H1 (cell line): ENCODE measurements around the gene ARHGAP15. TPM values are rescaled to one million over a fixed set of nuclear protein-coding genes. Genes with fewer than 3 reads are reported as not detected.

Source experiments
- CTCF ChIA-PET: fragments of 300-600 bp; sonication (Branson Sonifier 250); formaldehyde crosslinking; loops from one replicate; lab custom pipeline; 2021; ENCODE audit not compliant: partially characterized antibody; lab: Charles Lee
- POLR2A ChIA-PET: fragments of 300-600 bp; sonication (Branson Sonifier 250); formaldehyde crosslinking; loops from one replicate; lab custom pipeline; 2021; ENCODE audit warnings: inconsistent platforms; ENCODE audit not compliant: partially characterized antibody; lab: Charles Lee
- DNase-seq, 2 experiments: peaks; one replicate each; pipeline versions ENCODE4 v3.0.0 to v3.0.0-alpha.2; 2010 to 2022; ENCODE audit warnings: low spot score in 2 of 2, low read depth in 1 of 2, mixed read lengths in 1 of 2
- FAIRE-seq: peaks from 2 replicates; lab custom pipeline; 2011; peaks lifted over from hg19 to GRCh38; lab: Jason Lieb, UNC
- H2AFZ ChIP-seq: 2 replicates; pipeline ENCODE4 v1.8.1; 2012; ENCODE audit warnings: low read length, inconsistent platforms
- H2AK5ac ChIP-seq: 2 replicates; pipeline ENCODE4 v1.6.1; 2013; ENCODE audit warnings: low read depth, low read length
- H2BK120ac ChIP-seq: replicated peaks from 2 replicates; pipeline ENCODE3; 2013; ENCODE audit warnings: low read depth, low read length, inconsistent platforms
- H2BK12ac ChIP-seq: 2 replicates; pipeline ENCODE4 v1.6.1; 2013; ENCODE audit warnings: low read depth, low read length
- H2BK15ac ChIP-seq: 2 replicates; pipeline ENCODE4 v1.6.1; 2013; ENCODE audit warnings: low read length
- H2BK20ac ChIP-seq: 2 replicates; pipeline ENCODE4 v1.6.1; 2013; ENCODE audit warnings: low read length
- H2BK5ac ChIP-seq: 2 replicates; pipeline ENCODE4 v1.6.1; 2013; ENCODE audit warnings: low read depth, low read length
- H3K14ac ChIP-seq: 2 replicates; pipeline ENCODE4 v1.6.1; 2013; ENCODE audit warnings: inconsistent platforms; ENCODE audit not compliant: insufficient read length
- H3K18ac ChIP-seq: 2 replicates; pipeline ENCODE4 v1.6.1; 2013; ENCODE audit warnings: low read length; ENCODE audit errors: extremely low read depth
- H3K23ac ChIP-seq: 2 replicates; pipeline ENCODE4 v1.6.1; 2013; ENCODE audit warnings: inconsistent platforms; ENCODE audit not compliant: insufficient read length
- H3K23me2 ChIP-seq: 2 replicates; pipeline ENCODE4 v1.6.1; 2013; ENCODE audit warnings: low read depth, low read length
- H3K27ac ChIP-seq: 2 replicates; pipeline ENCODE4 v1.6.1; 2011; ENCODE audit warnings: low read depth, low read length, inconsistent platforms
- H3K27me3 ChIP-seq, 4 experiments: replicated peaks in 1 of 4; 1 replicate in 1 of 4; 2 replicates in 3 of 4; pipeline versions ENCODE4 v1.6.1 to v1.8.1; 2011 to 2013; ENCODE audit warnings: low read length in 3 of 4, mild to moderate bottlenecking in 3 of 4, inconsistent platforms in 2 of 4, mixed read lengths in 2 of 4, moderate library complexity in 1 of 4; ENCODE audit not compliant: control insufficient read depth in 3 of 4, insufficient read depth in 3 of 4; ENCODE audit errors: extremely low read depth in 1 of 4
- H3K36me3 ChIP-seq, 4 experiments: 2 replicates each; pipeline versions ENCODE4 v1.6.1 to v1.8.1; 2011 to 2013; ENCODE audit warnings: mild to moderate bottlenecking in 4 of 4, low read length in 3 of 4, moderate library complexity in 2 of 4, control low read depth in 1 of 4, inconsistent platforms in 1 of 4; ENCODE audit not compliant: insufficient read depth in 4 of 4, control insufficient read depth in 2 of 4
- H3K4ac ChIP-seq: replicated peaks from 2 replicates; pipeline ENCODE3; 2013; ENCODE audit warnings: low read length, low read depth, mixed read lengths, inconsistent platforms; ENCODE audit not compliant: insufficient read length
- H3K4me1 ChIP-seq, 4 experiments: replicated peaks in 1 of 4; 1 replicate in 1 of 4; 2 replicates in 3 of 4; pipeline versions ENCODE4 v1.6.1 to v1.8.1; 2011 to 2013; ENCODE audit warnings: low read length in 3 of 4, inconsistent platforms in 2 of 4, mixed read lengths in 1 of 4; ENCODE audit not compliant: insufficient read depth in 4 of 4, control insufficient read depth in 3 of 4
- H3K4me2 ChIP-seq, 2 experiments: 2 replicates each; pipeline versions ENCODE4 v1.6.1 to v1.8.1; 2011 to 2013; ENCODE audit warnings: low read depth in 2 of 2, low read length in 2 of 2, control low read depth in 1 of 2, inconsistent platforms in 1 of 2, mild to moderate bottlenecking in 1 of 2; ENCODE audit not compliant: insufficient read depth in 1 of 2
- H3K4me3 ChIP-seq, 4 experiments: fragments of 200-600, 300-600 bp in 1 of 4; sonication (generic), shearing (Covaris generic), sonication (Bioruptor Twin) in 1 of 4; 2 replicates each; pipeline versions ENCODE4 v1.5.1 to v1.8.1; 2011 to 2016; ENCODE audit warnings: low read length in 4 of 4, low read depth in 3 of 4, control low read depth in 2 of 4, inconsistent platforms in 2 of 4, mild to moderate bottlenecking in 2 of 4, mixed read lengths in 1 of 4, moderate library complexity in 1 of 4; ENCODE audit not compliant: insufficient read depth in 2 of 4; ENCODE audit errors: extremely low read depth in 1 of 4
- H3K56ac ChIP-seq: replicated peaks from 2 replicates; pipeline ENCODE3; 2013; ENCODE audit warnings: low read depth, mild to moderate bottlenecking, mixed read lengths, low read length, inconsistent platforms; ENCODE audit not compliant: insufficient read length
- H3K79me1 ChIP-seq: 2 replicates; pipeline ENCODE4 v1.6.1; 2013; ENCODE audit warnings: low read depth, low read length, control low read depth
- H3K79me2 ChIP-seq, 2 experiments: 2 replicates each; pipeline versions ENCODE4 v1.6.1 to v1.8.1; 2012 to 2013; ENCODE audit warnings: low read length in 2 of 2, mild to moderate bottlenecking in 2 of 2, inconsistent platforms in 1 of 2; ENCODE audit not compliant: insufficient read depth in 2 of 2, control insufficient read depth in 1 of 2
- H3K9ac ChIP-seq, 4 experiments: replicated peaks in 1 of 4; 1 replicate in 1 of 4; 2 replicates in 3 of 4; pipeline versions ENCODE4 v1.6.1 to v1.8.1; 2011 to 2013; ENCODE audit warnings: low read depth in 3 of 4, low read length in 3 of 4, control low read depth in 2 of 4, mild to moderate bottlenecking in 2 of 4, moderate library complexity in 2 of 4, inconsistent platforms in 1 of 4; ENCODE audit errors: extremely low read depth in 1 of 4
- H3K9me3 ChIP-seq, 2 experiments: 2 replicates each; pipeline versions ENCODE4 v1.6.1 to v1.8.1; 2012 to 2013; ENCODE audit warnings: mild to moderate bottlenecking in 2 of 2, moderate library complexity in 2 of 2, control low read depth in 1 of 2, inconsistent platforms in 1 of 2, low read depth in 1 of 2, low read length in 1 of 2, mixed read lengths in 1 of 2; ENCODE audit not compliant: insufficient read depth in 2 of 2
- H4K20me1 ChIP-seq, 2 experiments: replicated peaks in 1 of 2; 2 replicates each; pipeline versions ENCODE3 to v1.8.1; 2011 to 2013; ENCODE audit warnings: inconsistent platforms in 2 of 2, low read length in 2 of 2, mild to moderate bottlenecking in 1 of 2; ENCODE audit not compliant: insufficient read depth in 2 of 2, control insufficient read depth in 1 of 2
- H4K5ac ChIP-seq: 2 replicates; pipeline ENCODE4 v1.6.1; 2013; ENCODE audit warnings: low read length, low read depth, mixed read lengths, inconsistent platforms; ENCODE audit not compliant: insufficient read length
- H4K8ac ChIP-seq: 2 replicates; pipeline ENCODE4 v1.8.0; 2013; ENCODE audit warnings: mild to moderate bottlenecking, moderate library complexity, low read length, inconsistent platforms; ENCODE audit not compliant: insufficient read depth; ENCODE audit errors: extremely low read depth
- H4K91ac ChIP-seq: replicated peaks from 2 replicates; pipeline ENCODE3; 2013; ENCODE audit warnings: low read length, mixed read lengths, inconsistent platforms; ENCODE audit not compliant: insufficient read length
- ASH2L ChIP-seq: fragments of 200-600, 300-600 bp; sonication (generic); IDR thresholded peaks from one replicate; pipeline ENCODE4 v1.7.1; 2017; ENCODE audit warnings: low read length
- ATF3 ChIP-seq: IDR thresholded peaks from 2 replicates; pipeline ENCODE4 v1.6.1; 2011; ENCODE audit warnings: low read depth, mild to moderate bottlenecking, low read length; ENCODE audit not compliant: insufficient read depth
- CBX5 ChIP-seq: fragments of 300-800, 300-1000 bp; sonication (generic); IDR thresholded peaks from 2 replicates; pipeline ENCODE4 v1.7.1; 2016; ENCODE audit warnings: antibody characterized with exemption, low read length, low read depth
- CHD1 ChIP-seq: IDR thresholded peaks from 2 replicates; pipeline ENCODE4 v1.6.1; 2012; ENCODE audit warnings: low read depth, low read length, improper control_type of control experiment
- E2F6 ChIP-seq: IDR thresholded peaks from 2 replicates; pipeline ENCODE4 v1.6.1; 2012; ENCODE audit warnings: inconsistent platforms
- HDAC6 ChIP-seq: IDR thresholded peaks from one replicate; pipeline ENCODE4 v1.7.1; 2012; ENCODE audit warnings: low read depth, mild to moderate bottlenecking, inconsistent platforms, low read length, moderate library complexity
- JUN ChIP-seq: IDR thresholded peaks from 2 replicates; pipeline ENCODE4 v1.6.1; 2011; ENCODE audit warnings: low read depth, mild to moderate bottlenecking, improper control_type of control experiment, low read length
- KDM1A ChIP-seq: fragments of 200-600, 300-600 bp; sonication (generic); IDR thresholded peaks from 2 replicates; pipeline ENCODE4 v1.7.1; 2016; ENCODE audit warnings: mild to moderate bottlenecking, low read length, borderline replicate concordance
- SIN3A ChIP-seq, 2 experiments: IDR thresholded peaks in 1 of 2; conservative IDR thresholded peaks in 1 of 2; 2 replicates each; pipeline ENCODE4 v1.6.1; 2011 to 2012; ENCODE audit warnings: low read length in 2 of 2, improper control_type of control experiment in 1 of 2, low read depth in 1 of 2, mild to moderate bottlenecking in 1 of 2
- SP1 ChIP-seq: IDR thresholded peaks from 2 replicates; pipeline ENCODE4 v1.6.1; 2011; ENCODE audit warnings: low read depth, low read length
- SRF ChIP-seq: IDR thresholded peaks from 2 replicates; pipeline ENCODE4 v1.6.1; 2011; ENCODE audit warnings: mild to moderate bottlenecking, low read depth, low read length, moderate library complexity
- SUZ12 ChIP-seq: fragments of 200-600 bp; sonication (generic); IDR thresholded peaks from 2 replicates; pipeline ENCODE4 v1.6.1; 2012; ENCODE audit warnings: mild to moderate bottlenecking, inconsistent platforms, low read length, moderate library complexity, mixed read lengths
- TAF1 ChIP-seq: IDR thresholded peaks from 2 replicates; pipeline ENCODE4 v1.6.1; 2011; ENCODE audit warnings: mild to moderate bottlenecking, low read depth, low read length
- TEAD4 ChIP-seq: IDR thresholded peaks from 2 replicates; pipeline ENCODE4 v1.6.1; 2012; ENCODE audit warnings: low read depth, low read length, inconsistent platforms, mixed read lengths
- WGBS, 2 experiments: shearing (Covaris generic) in 1 of 2; methylation state at CpG; one replicate each; pipeline versions ENCODE4 v1.1.6 to v1.1.7; 2013 to 2015; ENCODE audit warnings: low lambda C conversion rate in 2 of 2, mixed read lengths in 2 of 2, inconsistent platforms in 1 of 2, low coverage in 1 of 2, missing lambda C conversion rate in 1 of 2; ENCODE audit not compliant: insufficient replicate concordance in 2 of 2, insufficient coverage in 1 of 2, insufficient read length in 1 of 2; ENCODE audit errors: extremely low coverage in 1 of 2, missing lambda C conversion rate in 1 of 2; 5-methylcytosine and 5-hydroxymethylcytosine counted together
- polyA plus RNA-seq, 7 experiments: library from polyadenylated mRNA; depleted of rRNA in 3 of 7; stranded (reverse) in 5 of 7; unstranded in 2 of 7; fragments of >200 nt in 5 of 7; fragments of 200-250 nt in 2 of 7; gene quantifications; 1 replicate in 5 of 7; 2 replicates in 1 of 7; 4 replicates in 1 of 7; pipeline versions ENCODE4 v1.2.1 to v1.2.3, GENCODE V29; 2011 to 2013; ENCODE audit warnings: missing spikeins in 2 of 7, mixed read lengths in 2 of 7
- total RNA-seq: library from RNA; stranded (reverse); fragmentation: NEBNext Ultra II Directional; extraction: Animal tissue kit (Norgen Biotek cat#: 25700); gene quantifications from 2 replicates; pipeline ENCODE4 v1.2.1, GENCODE V29; 2021

The ARHGAP15 gene
- total and polyA plus RNA-seq, 2 of the 8 experiments (the other 6 are each of a cell fraction or from before 2014, with no cell fraction given) = not detected

- H3K14ac ChIP-seq = no peak overlapping the region
- no peak overlapping the region for H3K4me3 ChIP-seq
- H2BK120ac ChIP-seq = no peak overlapping the region
- H2AK5ac ChIP-seq = no peak overlapping the region
- H3K4ac ChIP-seq = no peak overlapping the region
- no peak overlapping the region for H4K91ac ChIP-seq
- H3K9ac ChIP-seq = no peak overlapping the region
- H2BK20ac ChIP-seq = no peak overlapping the region
- no peak overlapping the region for H3K56ac ChIP-seq
- no peak overlapping the region for H2AFZ ChIP-seq
- H2BK12ac ChIP-seq = no peak overlapping the region
- ChIA-PET CTCF (no interaction called here), POLR2A (no interaction called here)
- no peaks in the 10 kb centered on the region for H3K27me3 ChIP-seq
- no peaks in the 10 kb centered on the region for H3K9me3 ChIP-seq
- H4K5ac ChIP-seq = no peak overlapping the region
- no peak overlapping the region for H3K23ac ChIP-seq
- no peak overlapping the region for H3K27ac ChIP-seq
- DNase-seq = no peak
- no peaks in the 10 kb centered on the region for H4K20me1 ChIP-seq
- H3K18ac ChIP-seq = no peak overlapping the region
- H3K79me1 ChIP-seq = no peaks in the 10 kb centered on the region
- WGBS, 2 experiments = 88 to 100% methylated on average over 1 to 2 of the region's 2 CpGs
- H4K8ac ChIP-seq = no peak overlapping the region
- H2BK15ac ChIP-seq = no peak overlapping the region
- H2BK5ac ChIP-seq = no peak overlapping the region
- no peaks in the 10 kb centered on the region for H3K79me2 ChIP-seq
- no peak overlapping the region for H3K4me2 ChIP-seq
- FAIRE-seq = no peak
- H3K36me3 ChIP-seq = no peaks in the 10 kb centered on the region
- H3K4me1 ChIP-seq = no peaks in the 10 kb centered on the region
- H3K23me2 ChIP-seq = no peaks in the 10 kb centered on the region
- TF ChIP-seq TEAD4 (no peak), KDM1A (no peak), SUZ12 (no peak), JUN (no peak), CBX5 (no peak), E2F6 (no peak), SP1 (no peak), ASH2L (no peak), HDAC6 (no peak), SRF (no peak), CHD1 (no peak), ATF3 (no peak), SIN3A (conservative IDR thresholded peaks at IDR 0.05 in 1 of 2, IDR thresholded peaks at IDR 0.05 in 1 of 2; ENCODE audit: low read depth in 1 of 2, low read length in 2 of 2) (no peak), TAF1 (no peak)
These were observed 184.6 kb downstream of the ARHGAP15 start for GRCh38 chr2:143313861-143314260.
